Lung (tissue), 12 donors: ENCODE results near the gene KRT16. TPM values are rescaled to one million over a fixed set of nuclear protein-coding genes. Genes with fewer than 3 reads are reported as not detected.
"Not testable (repeated sequence)": the region's sequence is repeated elsewhere in the genome, so short reads cannot be mapped to it uniquely, and the experiment has no call there.

Source experiments
- ATAC-seq: fragments of 200-7000 bp; cut with Tn5 transposase; one replicate; pipeline ENCODE4 v1.9.1; 2020; ENCODE audit warnings: moderate number of reproducible peaks; ENCODE audit not compliant: insufficient read depth, low FRiP score
- DNase-seq, 3 donors: peaks; one replicate each; pipeline ENCODE4 v3.0.0-alpha.2; 2013 to 2017
- H3K27ac ChIP-seq, 2 donors: one replicate each; pipeline ENCODE4 v1.5.1; 2013; ENCODE audit warnings: mild to moderate bottlenecking in 2 of 2, moderate library complexity in 2 of 2, control low read depth in 1 of 2, inconsistent platforms in 1 of 2, low read depth in 1 of 2, low read length in 1 of 2
- H3K27me3 ChIP-seq, 3 donors: one replicate each; pipeline ENCODE4 v1.5.1; 2013; ENCODE audit warnings: low read length in 2 of 3; ENCODE audit not compliant: control insufficient read depth in 3 of 3, insufficient read depth in 3 of 3
- H3K36me3 ChIP-seq, 4 donors: one replicate each; pipeline ENCODE4 v1.5.1; 2013; ENCODE audit warnings: low read length in 4 of 4, mild to moderate bottlenecking in 1 of 4, moderate library complexity in 1 of 4; ENCODE audit not compliant: control insufficient read depth in 4 of 4, insufficient read depth in 4 of 4
- H3K4me1 ChIP-seq, 5 donors: one replicate each; pipeline ENCODE4 v1.5.1; 2013; ENCODE audit warnings: low read length in 5 of 5, mild to moderate bottlenecking in 2 of 5, moderate library complexity in 1 of 5; ENCODE audit not compliant: control insufficient read depth in 5 of 5, insufficient read depth in 5 of 5
- H3K4me3 ChIP-seq: one replicate; pipeline ENCODE4 v1.5.1; 2013; ENCODE audit warnings: mild to moderate bottlenecking, control low read depth, moderate library complexity
- H3K9ac ChIP-seq, 2 donors: one replicate each; pipeline ENCODE4 v1.5.1; 2013; ENCODE audit warnings: low read length in 2 of 2, control low read depth in 1 of 2; ENCODE audit not compliant: insufficient read depth in 1 of 2
- H3K9me3 ChIP-seq, 4 donors: one replicate each; pipeline ENCODE4 v1.5.1; 2013; ENCODE audit warnings: low read length in 3 of 4, mild to moderate bottlenecking in 1 of 4, moderate library complexity in 1 of 4; ENCODE audit not compliant: control insufficient read depth in 4 of 4, insufficient read depth in 3 of 4
- WGBS, 2 donors: extraction: QIAGEN DNeasy Blood & Tissue Kit; methylation state at CpG; one replicate each; pipeline ENCODE4 v1.1.7; 2013; 5-methylcytosine and 5-hydroxymethylcytosine counted together
- polyA plus RNA-seq, 2 donors: library from polyadenylated mRNA; stranded (reverse); fragments of 200-250 nt; gene quantifications; one replicate each; pipeline ENCODE4 v1.2.1, GENCODE V29; 2013
- total RNA-seq, 2 donors: library from RNA; depleted of rRNA in 1 of 2; stranded (reverse); fragments of >200 nt in 1 of 2; gene quantifications; one replicate each; pipeline ENCODE4 v1.2.1, GENCODE V29; 2014 to 2021
- TF ChIP-seq, protein P1 (sequence below): IDR thresholded peaks from 2 replicates; pipeline ENCODE4 v1.5.1; 2012; ENCODE audit warnings: mild to moderate bottlenecking; ENCODE audit errors: control extremely low read depth, extremely low read depth
- donor health status: control.
- donor health status: control.
- donor health status: Bipolar disorder and iron deficiency.
- donor health status: healthy.
- donor health status: DM: yes; HTN: yes; CAD: no.

The KRT16 gene
- total and polyA plus RNA-seq, 4 donors = 0.10 to 0.28 (median 0.18) TPM; not detected in 1

DNA sequence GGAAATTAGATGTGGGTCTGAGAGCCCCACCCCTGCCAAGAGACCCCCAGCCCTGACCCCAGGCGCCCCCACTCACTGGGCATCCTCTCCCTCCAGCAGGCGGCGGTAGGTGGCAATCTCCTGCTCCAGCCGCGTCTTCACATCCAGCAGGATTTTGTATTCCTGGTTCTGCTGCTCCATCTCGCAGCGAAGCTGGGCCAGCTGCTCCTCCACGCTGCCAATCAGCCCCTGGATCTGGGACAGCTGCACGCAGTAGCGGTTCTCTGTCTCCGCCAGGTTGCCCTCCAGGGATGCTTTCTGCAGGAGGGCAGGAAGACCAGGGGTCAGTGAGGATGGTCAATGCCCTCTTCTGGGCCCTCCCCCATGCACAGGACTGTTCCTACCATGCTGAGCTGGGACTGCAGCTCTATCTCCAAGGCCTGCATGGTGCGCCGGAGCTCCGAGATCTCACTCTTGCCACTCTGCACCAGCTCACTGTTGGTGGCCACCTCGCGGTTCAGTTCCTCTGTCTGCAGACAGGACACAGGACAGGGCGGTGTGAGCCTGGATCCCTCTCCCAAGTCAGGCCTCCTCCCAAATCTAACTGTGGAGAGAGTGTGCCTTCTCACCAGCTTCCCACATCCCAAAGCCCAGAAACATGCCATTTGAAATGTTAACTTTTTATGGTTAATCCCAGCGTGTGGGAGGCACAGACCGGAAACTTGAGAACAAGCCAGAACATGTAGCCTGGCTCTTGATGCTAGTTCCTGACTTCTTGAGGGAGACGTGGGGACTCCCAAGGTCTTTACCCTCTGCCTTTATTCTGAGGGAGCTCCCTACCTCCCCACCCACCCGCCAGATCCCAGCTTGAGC, 8.2 kb upstream of the KRT16 start:
- DNase-seq = peak in 1 of 3 donors; percentile 9
- Histone ChIP-seq H3K9ac (no peak overlapping the region), H3K36me3 (no peaks in the 10 kb centered on the region), H3K27ac (no peak overlapping the region), H3K9me3 (no peaks in the 10 kb centered on the region), H3K27me3 (no peaks in the 10 kb centered on the region), H3K4me3 (no peak overlapping the region), H3K4me1 (peaks cover 0 to 4% (median 0%) of the 10 kb centered on the region in 5 donors)
- no peak for ATAC-seq
- TF ChIP-seq, protein P1, sequence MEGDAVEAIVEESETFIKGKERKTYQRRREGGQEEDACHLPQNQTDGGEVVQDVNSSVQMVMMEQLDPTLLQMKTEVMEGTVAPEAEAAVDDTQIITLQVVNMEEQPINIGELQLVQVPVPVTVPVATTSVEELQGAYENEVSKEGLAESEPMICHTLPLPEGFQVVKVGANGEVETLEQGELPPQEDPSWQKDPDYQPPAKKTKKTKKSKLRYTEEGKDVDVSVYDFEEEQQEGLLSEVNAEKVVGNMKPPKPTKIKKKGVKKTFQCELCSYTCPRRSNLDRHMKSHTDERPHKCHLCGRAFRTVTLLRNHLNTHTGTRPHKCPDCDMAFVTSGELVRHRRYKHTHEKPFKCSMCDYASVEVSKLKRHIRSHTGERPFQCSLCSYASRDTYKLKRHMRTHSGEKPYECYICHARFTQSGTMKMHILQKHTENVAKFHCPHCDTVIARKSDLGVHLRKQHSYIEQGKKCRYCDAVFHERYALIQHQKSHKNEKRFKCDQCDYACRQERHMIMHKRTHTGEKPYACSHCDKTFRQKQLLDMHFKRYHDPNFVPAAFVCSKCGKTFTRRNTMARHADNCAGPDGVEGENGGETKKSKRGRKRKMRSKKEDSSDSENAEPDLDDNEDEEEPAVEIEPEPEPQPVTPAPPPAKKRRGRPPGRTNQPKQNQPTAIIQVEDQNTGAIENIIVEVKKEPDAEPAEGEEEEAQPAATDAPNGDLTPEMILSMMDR = no peak
- WGBS, 2 donors = 82 to 87% methylated on average over 21 of the region's 21 CpGs

DNA sequence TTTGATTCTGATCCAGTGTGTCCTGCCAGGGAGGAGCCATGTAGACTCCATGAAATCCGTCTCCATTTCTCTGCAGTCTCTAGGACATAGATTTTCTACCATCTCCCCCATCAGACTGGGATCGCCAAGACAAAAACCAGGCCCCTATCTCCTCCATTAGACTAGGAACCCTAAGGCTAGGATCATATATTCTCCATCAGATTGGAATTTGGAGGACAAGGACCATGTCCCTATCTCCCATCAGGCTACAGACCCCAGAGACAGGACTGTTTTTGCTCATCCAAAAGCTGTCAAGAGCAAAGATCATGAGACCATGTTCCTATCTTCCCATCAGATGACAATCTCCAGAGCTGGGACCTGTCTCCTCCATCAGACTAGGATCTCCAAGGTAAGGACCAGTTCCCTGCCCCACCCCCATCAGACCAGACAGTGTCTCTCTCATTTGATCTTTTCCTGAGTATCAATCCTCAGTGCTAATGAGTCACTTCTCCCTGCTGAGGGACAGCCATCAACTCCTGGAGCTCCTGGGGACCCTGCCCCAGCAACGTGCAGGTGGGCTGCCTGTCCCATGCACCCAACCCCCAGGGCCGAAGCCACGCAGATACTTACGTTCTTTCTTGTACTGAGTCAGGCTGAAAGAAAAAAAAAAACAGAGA, 7.5 kb upstream of the KRT16 start:
- not testable (repeated sequence) for H3K4me3 ChIP-seq, H3K4me1 ChIP-seq, H3K9me3 ChIP-seq, ATAC-seq, H3K36me3 ChIP-seq, H3K27ac ChIP-seq, H3K27me3 ChIP-seq, H3K9ac ChIP-seq
- peak in 1 of 3 donors; percentile 6 for DNase-seq
- 80 to 91% methylated on average over 6 of the region's 6 CpGs for WGBS, 2 donors

DNA sequence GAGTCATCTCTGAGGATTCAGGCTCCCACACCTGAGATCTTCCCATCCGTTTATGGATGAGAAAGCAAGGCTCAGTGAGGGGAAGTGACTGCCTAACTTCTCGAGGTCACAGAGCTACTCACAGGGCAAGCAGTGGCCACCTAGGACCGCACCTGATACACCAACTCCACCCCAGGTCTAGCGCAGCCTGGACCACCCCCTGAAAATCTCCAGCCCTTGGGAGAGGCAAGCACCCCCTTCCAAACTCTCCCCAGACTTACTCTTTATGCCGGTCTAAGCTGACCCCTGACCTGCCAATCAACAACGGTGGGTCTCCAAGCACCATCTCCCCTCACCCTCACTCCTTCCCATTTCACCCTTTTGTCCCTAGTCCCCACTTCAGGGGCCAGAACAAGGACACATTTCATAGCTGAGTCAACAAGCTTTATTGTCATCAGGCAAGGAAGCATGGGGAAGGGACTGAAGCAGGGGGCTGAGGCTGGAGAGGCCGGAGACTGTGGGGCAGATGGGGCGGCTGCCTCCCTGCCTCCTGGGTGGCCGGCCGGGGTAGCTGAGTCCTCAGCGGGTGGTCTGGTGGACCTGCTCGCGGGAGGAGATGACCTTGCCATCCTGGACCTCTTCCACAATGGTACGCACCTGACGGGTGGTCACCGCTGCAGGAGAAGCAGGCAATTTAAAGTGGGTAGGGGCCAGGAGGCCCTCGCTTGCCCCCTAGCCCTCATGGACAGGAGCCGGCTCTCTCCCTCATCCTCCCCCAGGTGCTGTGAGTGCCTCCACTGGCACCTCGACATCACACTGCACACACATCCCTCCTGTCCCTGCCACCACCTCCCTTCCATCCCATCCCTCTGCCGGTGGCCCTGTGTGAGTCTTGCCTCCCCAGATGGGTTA, 6.7 kb upstream of the KRT16 start:
- no peak overlapping the region for H3K4me3 ChIP-seq
- no peak overlapping the region for H3K9ac ChIP-seq
- H3K27me3 ChIP-seq = no peaks in the 10 kb centered on the region
- H3K27ac ChIP-seq = no peak overlapping the region
- TF ChIP-seq, protein P1 = no peak
- peaks cover 0 to 4% (median 0%) of the 10 kb centered on the region in 5 donors for H3K4me1 ChIP-seq
- peak in 1 of 3 donors; percentile 8 for DNase-seq
- no peaks in the 10 kb centered on the region for H3K36me3 ChIP-seq
- WGBS, 2 donors = 82 to 86% methylated on average over 18 to 19 of the region's 20 CpGs
- no peaks in the 10 kb centered on the region for H3K9me3 ChIP-seq
- ATAC-seq = no peak
